ENCODE measurements around the gene ZDHHC14. TPM values are rescaled to one million over a fixed set of nuclear protein-coding genes. Genes with fewer than 3 reads are reported as not detected.

ZDHHC14 gene
- total RNA-seq, 4 donors from 2014 or later, result 6.2 to 20.6 (median 15.1) TPM

- Histone ChIP-seq H3K4me1 (peaks cover 0 to 5% of the 10 kb centered on the region in 2 donors), H3K27ac (no peak overlapping the region), H3K9me3 (no peaks in the 10 kb centered on the region), H3K27me3 (no peaks in the 10 kb centered on the region), H3K36me3 (no peaks in the 10 kb centered on the region), H3K4me3 (replicated peaks in 1 of 3) (no peak overlapping the region)
- 85 to 88% methylated on average over 20 to 21 of the region's 21 CpGs for WGBS, 2 donors
- DNase-seq, result no peak
- intact Hi-C loops (cut with DNase I), result no loop called here
- TF ChIP-seq, protein P1, sequence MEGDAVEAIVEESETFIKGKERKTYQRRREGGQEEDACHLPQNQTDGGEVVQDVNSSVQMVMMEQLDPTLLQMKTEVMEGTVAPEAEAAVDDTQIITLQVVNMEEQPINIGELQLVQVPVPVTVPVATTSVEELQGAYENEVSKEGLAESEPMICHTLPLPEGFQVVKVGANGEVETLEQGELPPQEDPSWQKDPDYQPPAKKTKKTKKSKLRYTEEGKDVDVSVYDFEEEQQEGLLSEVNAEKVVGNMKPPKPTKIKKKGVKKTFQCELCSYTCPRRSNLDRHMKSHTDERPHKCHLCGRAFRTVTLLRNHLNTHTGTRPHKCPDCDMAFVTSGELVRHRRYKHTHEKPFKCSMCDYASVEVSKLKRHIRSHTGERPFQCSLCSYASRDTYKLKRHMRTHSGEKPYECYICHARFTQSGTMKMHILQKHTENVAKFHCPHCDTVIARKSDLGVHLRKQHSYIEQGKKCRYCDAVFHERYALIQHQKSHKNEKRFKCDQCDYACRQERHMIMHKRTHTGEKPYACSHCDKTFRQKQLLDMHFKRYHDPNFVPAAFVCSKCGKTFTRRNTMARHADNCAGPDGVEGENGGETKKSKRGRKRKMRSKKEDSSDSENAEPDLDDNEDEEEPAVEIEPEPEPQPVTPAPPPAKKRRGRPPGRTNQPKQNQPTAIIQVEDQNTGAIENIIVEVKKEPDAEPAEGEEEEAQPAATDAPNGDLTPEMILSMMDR (IDR thresholded peaks at IDR 0.05), result no peak
- no peak for TF ChIP-seq POLR2A (IDR thresholded peaks at IDR 0.05)
Observed at GRCh38 chr6:157542414-157543160, 161.6 kb downstream of the ZDHHC14 start.

DNA sequence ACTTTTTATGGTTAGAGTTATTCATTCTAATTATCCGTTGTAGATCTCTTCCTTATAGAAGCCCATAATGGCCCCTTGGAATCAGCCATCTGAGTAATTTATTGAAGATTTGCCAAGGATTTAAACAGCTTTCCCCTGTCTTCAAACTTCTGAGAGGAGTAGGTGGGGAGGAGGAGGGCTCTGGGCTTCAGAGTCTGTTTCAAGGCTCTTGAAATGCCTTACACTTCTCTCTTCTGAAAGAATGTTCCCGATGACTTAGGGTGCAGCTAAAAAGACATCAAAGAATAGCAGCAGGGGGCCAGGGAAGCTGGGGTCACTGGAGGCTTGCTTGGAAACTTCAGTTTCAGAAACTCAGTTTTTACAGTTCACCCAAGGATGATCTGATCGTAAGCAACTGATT, 165.3 kb downstream of the ZDHHC14 start:
- Histone ChIP-seq H3K27me3 (no peaks in the 10 kb centered on the region), H3K4me1 (peaks cover 0 to 5% of the 10 kb centered on the region in 2 donors), H3K36me3 (no peaks in the 10 kb centered on the region), H3K9me3 (no peaks in the 10 kb centered on the region), H3K27ac (no peak overlapping the region), H3K4me3 (replicated peaks in 1 of 3) (no peak overlapping the region)
- TF ChIP-seq, protein P1 (IDR thresholded peaks at IDR 0.05), result no peak
- TF ChIP-seq POLR2A (IDR thresholded peaks at IDR 0.05), result no peak
- 25 to 29% methylated on average over 3 of the region's 3 CpGs for WGBS, 2 donors
- intact Hi-C loops (cut with DNase I), result no loop called here
- DNase-seq, result no peak

DNA sequence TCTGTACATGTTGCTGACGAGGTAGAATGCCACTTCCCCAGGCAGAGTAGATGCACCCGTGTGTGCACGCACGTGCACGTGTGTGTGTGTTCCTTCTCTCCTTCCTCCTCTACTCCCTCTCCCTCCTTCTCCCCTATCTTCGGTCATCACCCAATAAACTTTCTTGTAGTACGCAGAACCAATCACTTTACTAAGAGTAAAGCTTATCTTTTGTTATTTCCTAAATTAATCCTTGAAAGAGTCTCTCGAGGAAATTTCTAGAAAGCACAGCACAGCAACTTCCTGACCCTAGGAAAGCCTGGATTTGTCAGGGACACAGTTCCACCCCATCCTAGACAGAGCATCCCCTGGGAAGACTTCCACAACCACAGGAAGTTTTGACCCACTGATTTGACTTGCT, 166.1 kb downstream of the ZDHHC14 start:
- Histone ChIP-seq H3K36me3 (no peaks in the 10 kb centered on the region), H3K27ac (no peak overlapping the region), H3K4me3 (replicated peaks in 1 of 3) (no peak overlapping the region), H3K4me1 (peaks cover 0 to 5% of the 10 kb centered on the region in 2 donors), H3K9me3 (no peaks in the 10 kb centered on the region), H3K27me3 (no peaks in the 10 kb centered on the region)
- WGBS, 2 donors, result 78 to 80% methylated on average over 8 of the region's 8 CpGs
- TF ChIP-seq, protein P1 (IDR thresholded peaks at IDR 0.05), result no peak
- no peak for TF ChIP-seq POLR2A (IDR thresholded peaks at IDR 0.05)
- intact Hi-C loops (cut with DNase I), result no loop called here
- no peak for DNase-seq

- H3K36me3 ChIP-seq, result no peaks in the 10 kb centered on the region
- peak in 1 of 2 donors; percentile 17 for DNase-seq
- peaks cover 0 to 5% of the 10 kb centered on the region in 2 donors for H3K4me1 ChIP-seq
- peak overlapping the region in 1 of 3 donors; percentile 17 for H3K27ac ChIP-seq
- TF ChIP-seq POLR2A (IDR thresholded peaks at IDR 0.05), result no peak
- TF ChIP-seq, protein P1 (IDR thresholded peaks at IDR 0.05), result no peak
- 87% methylated on average over 22 to 24 of the region's 24 CpGs for WGBS, 2 donors
- intact Hi-C loops (cut with DNase I), result no loop called here
- H3K27me3 ChIP-seq, result no peaks in the 10 kb centered on the region
- H3K9me3 ChIP-seq, result no peaks in the 10 kb centered on the region
- H3K4me3 ChIP-seq (replicated peaks in 1 of 3), result no peak overlapping the region
Observed at GRCh38 chr6:157548635-157549467, 167.9 kb downstream of the ZDHHC14 start.

- TF ChIP-seq, protein P1 (IDR thresholded peaks at IDR 0.05), result no peak
- no peak for TF ChIP-seq POLR2A (IDR thresholded peaks at IDR 0.05)
- H3K4me1 ChIP-seq, result peaks cover 0 to 5% of the 10 kb centered on the region in 2 donors
- 97 to 100% methylated on average over 3 of the region's 3 CpGs for WGBS, 2 donors
- H3K4me3 ChIP-seq (replicated peaks in 1 of 3), result no peak overlapping the region
- no peak for DNase-seq
- H3K27ac ChIP-seq, result peak overlapping the region in 1 of 3 donors; percentile 17
- no peaks in the 10 kb centered on the region for H3K9me3 ChIP-seq
- H3K27me3 ChIP-seq, result no peaks in the 10 kb centered on the region
- intact Hi-C loops (cut with DNase I), result no loop called here
- no peaks in the 10 kb centered on the region for H3K36me3 ChIP-seq
Observed at GRCh38 chr6:157549468-157549745, 168.4 kb downstream of the ZDHHC14 start.

All from thyroid gland (tissue), 4 donors.